GM21360 (cell line): ENCODE data around the gene CCDC32.

Experiments
- ATAC-seq: cut with Tn5 transposase; IDR thresholded peaks from one replicate; pipeline ENCODE4 v1.9.1; 2021; ENCODE audit warnings: mild to moderate bottlenecking, moderate library complexity; ENCODE audit not compliant: unreplicated experiment

The CCDC32 gene

DNA sequence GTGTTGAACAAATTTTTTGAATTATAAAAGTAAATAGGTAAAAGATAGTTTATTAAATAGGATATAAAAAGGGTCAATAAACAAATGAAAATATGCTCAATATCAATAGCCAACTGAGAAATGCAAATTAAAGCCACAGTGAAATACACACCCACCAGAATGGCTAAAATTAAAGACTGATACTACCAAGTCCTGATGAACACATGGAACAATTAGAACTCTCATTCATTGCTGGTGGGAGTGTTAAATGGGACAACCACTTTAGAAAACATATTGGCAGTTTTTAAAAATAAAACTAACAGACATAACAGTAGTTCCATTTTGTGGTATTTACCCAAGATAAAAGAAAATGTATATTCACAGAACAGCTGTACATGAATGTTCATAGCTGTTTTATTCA is 41.2 kb downstream of the CCDC32 start:
- ATAC-seq: no peak

DNA sequence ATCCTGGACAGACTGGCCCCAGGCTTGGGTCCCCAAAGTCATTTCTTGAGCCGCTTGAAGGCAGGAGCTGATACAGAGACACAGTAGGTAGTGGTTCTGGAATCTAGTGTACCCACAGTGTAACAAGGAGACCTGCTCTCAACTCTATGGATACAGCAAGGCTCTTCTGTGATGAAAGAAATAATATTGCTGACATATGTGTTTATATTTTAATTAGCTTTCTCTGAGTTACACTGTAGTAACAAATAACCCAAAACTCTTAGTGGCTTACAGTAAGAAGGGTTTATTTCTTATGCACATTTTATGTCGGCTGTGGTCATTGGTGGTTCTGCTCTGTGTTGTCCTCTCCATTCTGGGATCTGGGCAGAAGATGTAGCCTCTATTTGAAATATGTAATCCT is 48.5 kb downstream of the CCDC32 start:
- ATAC-seq: no peak

DNA sequence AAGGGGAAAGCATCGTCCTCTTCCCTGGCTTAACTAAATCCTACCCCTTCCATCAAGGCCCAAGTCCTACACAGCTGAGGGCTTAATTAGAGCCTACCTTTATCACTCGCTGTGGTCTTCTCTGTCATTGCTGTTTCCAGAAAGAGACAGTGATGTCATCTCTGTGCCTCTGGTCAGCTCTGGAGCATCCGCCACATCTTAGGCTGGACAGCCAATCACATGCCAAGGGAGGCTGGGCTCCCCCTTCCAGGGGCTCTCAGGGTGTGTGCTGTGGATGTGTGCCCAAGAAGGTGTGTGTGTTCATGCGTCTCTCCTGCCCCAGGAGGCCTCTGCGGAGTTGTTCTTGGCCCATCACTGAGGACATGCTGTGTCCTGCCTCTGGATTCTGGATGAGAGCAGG is 51.2 kb downstream of the CCDC32 start:
- ATAC-seq: no peak

GRCh38 chr15:40512440-40512839 is 52.4 kb downstream of the CCDC32 start:
- no peak for ATAC-seq

DNA sequence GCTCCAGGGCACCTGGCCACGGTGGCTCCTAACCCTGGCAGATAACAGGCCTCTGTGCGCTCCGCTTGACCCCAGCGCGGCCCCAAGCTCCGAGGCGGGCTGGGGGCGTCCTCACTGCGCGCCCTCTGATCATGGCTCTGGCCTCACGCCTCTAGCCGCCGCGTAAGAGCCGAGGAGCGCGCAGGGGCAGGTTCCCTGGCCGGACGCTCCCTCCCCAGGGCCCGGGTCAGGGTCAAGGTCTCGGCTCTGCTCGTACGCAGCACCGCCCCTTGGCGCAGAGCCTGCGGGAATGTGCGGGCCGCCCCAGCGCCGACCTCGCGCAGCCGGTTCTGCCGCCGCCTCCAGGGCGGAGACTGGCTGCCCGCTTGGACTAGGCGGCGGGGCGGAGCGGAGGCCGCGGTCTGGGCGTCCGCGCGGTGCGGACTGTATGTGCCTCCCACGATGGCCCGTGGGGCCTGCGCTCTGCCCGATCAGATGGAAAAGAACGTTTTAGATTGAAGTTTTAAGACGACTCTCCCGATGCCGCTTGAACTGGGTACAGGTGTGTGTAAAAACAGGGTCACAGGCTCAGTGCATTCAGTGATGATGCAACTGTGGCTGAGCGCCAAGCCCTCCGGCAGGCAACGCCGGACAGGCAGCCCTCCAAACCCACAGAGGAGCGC is 53.2 kb downstream of the CCDC32 start:
- ATAC-seq: no peak

GRCh38 chr15:40511093-40511471 is 53.8 kb downstream of the CCDC32 start:
- no peak for ATAC-seq

DNA sequence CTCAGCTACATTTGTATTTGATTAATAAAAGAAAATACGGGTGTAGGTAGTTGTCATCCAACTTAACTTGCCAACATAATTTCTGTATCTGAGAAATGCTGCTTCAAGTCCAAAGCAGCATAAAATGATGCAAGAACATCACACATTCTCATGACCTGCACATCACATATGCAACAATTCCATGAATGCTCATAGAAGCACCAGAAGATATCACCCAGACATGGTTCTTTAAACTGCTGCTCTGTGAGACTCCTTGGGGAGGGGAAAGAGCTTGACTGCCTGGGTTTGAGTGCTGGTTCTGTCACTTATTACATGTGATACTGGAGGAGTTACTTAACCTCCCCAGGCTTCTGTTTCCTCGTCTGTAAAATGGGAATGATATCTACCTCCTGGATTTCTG is 54.6 kb downstream of the CCDC32 start:
- ATAC-seq: no peak

GRCh38 chr15:40508216-40508615 is 56.6 kb downstream of the CCDC32 start:
- no peak for ATAC-seq

GRCh38 chr15:40506964-40507571 is 57.8 kb downstream of the CCDC32 start:
- no peak for ATAC-seq
